Osteocyte (in vitro differentiated cells): Measurements from ENCODE around the gene DHRS7C. TPM values are rescaled to one million over a fixed set of nuclear protein-coding genes. Genes with fewer than 3 reads are reported as not detected.

Experiments used
- DNase-seq: peaks from one replicate; pipeline ENCODE4 v3.0.0; 2021; ENCODE audit warnings: mixed read lengths; ENCODE audit not compliant: unreplicated experiment; ENCODE audit errors: extremely low spot score
- H3K27ac Mint-ChIP-seq: one replicate; pipeline ENCODE4 v1.8.0; 2021; ENCODE audit warnings: mild to moderate bottlenecking, mixed read lengths; ENCODE audit not compliant: unreplicated experiment
- H3K27me3 Mint-ChIP-seq: one replicate; pipeline ENCODE4 v1.8.0; 2021; ENCODE audit warnings: mixed read lengths; ENCODE audit not compliant: unreplicated experiment
- H3K36me3 Mint-ChIP-seq: one replicate; pipeline ENCODE4 v1.8.0; 2021; ENCODE audit warnings: mixed read lengths; ENCODE audit not compliant: unreplicated experiment
- H3K4me1 Mint-ChIP-seq: one replicate; pipeline ENCODE4 v1.8.0; 2021; ENCODE audit warnings: mixed read lengths; ENCODE audit not compliant: unreplicated experiment
- H3K4me3 Mint-ChIP-seq: one replicate; pipeline ENCODE4 v1.8.0; 2021; ENCODE audit warnings: mild to moderate bottlenecking, moderate library complexity, mixed read lengths; ENCODE audit not compliant: unreplicated experiment
- H3K9me3 Mint-ChIP-seq: one replicate; pipeline ENCODE4 v1.8.0; 2021; ENCODE audit warnings: mixed read lengths; ENCODE audit not compliant: unreplicated experiment
- total RNA-seq: library from RNA; stranded (reverse); gene quantifications from 2 replicates; pipeline ENCODE4 v1.2.1, GENCODE V29; 2021
- TF ChIP-seq, protein P1 (sequence below): fragments of 200-600 bp; sonication (generic); IDR thresholded peaks from 2 replicates; pipeline ENCODE4 v1.5.0; 2021; ENCODE audit warnings: antibody characterized with exemption, mild to moderate bottlenecking, moderate library complexity

Gene DHRS7C
- total RNA-seq, 1 donor from 2014 or later = not detected

DNA sequence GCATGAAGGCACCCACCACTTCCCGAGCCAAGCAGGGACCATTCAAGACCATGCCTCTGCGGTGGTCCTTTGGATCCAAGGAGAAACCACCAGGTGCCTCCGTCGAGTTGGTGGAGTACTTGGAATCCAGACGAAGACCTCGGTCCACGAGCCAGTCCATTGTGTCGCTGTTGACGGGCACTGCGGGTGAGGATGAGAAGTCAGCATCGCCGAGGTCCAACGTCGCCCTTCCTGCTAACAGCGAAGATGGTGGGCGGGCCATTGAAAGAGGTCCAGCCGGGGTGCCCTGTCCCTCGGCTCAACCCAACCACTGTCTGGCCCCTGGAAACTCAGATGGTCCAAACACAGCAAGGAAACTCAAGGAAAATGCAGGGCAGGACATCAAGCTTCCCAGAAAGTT lies 63.4 kb downstream of the DHRS7C start:
- Mint-ChIP-seq H3K36me3 (peaks cover 2% of the 10 kb centered on the region), H3K27ac (no peak overlapping the region), H3K27me3 (no peaks in the 10 kb centered on the region), H3K4me3 (no peak overlapping the region), H3K9me3 (no peaks in the 10 kb centered on the region), H3K4me1 (peaks cover 15% of the 10 kb centered on the region)
- TF ChIP-seq, protein P1, sequence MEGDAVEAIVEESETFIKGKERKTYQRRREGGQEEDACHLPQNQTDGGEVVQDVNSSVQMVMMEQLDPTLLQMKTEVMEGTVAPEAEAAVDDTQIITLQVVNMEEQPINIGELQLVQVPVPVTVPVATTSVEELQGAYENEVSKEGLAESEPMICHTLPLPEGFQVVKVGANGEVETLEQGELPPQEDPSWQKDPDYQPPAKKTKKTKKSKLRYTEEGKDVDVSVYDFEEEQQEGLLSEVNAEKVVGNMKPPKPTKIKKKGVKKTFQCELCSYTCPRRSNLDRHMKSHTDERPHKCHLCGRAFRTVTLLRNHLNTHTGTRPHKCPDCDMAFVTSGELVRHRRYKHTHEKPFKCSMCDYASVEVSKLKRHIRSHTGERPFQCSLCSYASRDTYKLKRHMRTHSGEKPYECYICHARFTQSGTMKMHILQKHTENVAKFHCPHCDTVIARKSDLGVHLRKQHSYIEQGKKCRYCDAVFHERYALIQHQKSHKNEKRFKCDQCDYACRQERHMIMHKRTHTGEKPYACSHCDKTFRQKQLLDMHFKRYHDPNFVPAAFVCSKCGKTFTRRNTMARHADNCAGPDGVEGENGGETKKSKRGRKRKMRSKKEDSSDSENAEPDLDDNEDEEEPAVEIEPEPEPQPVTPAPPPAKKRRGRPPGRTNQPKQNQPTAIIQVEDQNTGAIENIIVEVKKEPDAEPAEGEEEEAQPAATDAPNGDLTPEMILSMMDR = no peak
- peak; percentile 82 for DNase-seq

DNA sequence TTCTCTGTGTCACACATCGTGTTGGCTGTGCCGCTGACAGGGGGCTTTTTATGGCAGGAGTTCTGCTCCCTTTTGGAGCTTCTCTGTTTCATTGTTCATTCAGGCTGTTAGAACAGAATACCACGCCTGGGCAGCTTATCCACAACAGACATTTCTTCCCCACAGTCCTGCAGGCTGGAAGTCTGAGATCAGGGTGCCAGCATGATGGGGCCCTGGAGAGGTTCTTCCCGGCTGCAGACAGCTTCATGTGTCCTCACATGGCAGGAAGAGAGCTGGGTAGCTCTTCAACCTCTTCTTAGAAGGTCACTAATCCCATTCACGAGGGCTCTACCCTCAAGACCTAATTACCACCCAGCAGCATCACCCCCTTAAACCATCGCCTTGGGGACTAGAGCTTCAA lies 65.1 kb downstream of the DHRS7C start:
- no peak overlapping the region for H3K27ac Mint-ChIP-seq
- no peak overlapping the region for H3K4me3 Mint-ChIP-seq

DNA sequence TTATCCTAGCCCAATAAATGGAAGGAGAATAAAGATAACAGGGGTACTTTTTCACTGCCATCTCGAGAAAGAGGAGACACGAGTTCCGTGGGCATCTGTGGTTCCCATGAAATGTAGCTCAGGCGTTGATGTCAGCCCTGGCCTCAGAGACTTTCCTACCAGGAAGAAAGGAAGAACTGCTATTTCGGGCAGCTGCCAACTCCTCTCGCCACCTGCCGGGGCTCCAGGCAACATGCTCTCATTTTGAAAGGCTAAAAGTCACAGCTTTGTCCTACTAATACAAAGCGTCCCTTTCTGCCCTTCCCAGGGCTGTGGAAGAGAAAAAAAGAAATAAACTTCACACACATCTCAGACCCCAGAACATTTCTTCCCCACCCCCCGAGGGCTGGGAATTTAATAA lies 65.8 kb downstream of the DHRS7C start:
- H3K4me1 Mint-ChIP-seq = peaks cover 15% of the 10 kb centered on the region
- TF ChIP-seq, protein P1 = peak; percentile 52
- no peak overlapping the region for H3K4me3 Mint-ChIP-seq
- no peaks in the 10 kb centered on the region for H3K27me3 Mint-ChIP-seq
- H3K36me3 Mint-ChIP-seq = no peaks in the 10 kb centered on the region
- DNase-seq = no peak
- no peak overlapping the region for H3K27ac Mint-ChIP-seq
- H3K9me3 Mint-ChIP-seq = no peaks in the 10 kb centered on the region

More for the DNA sequence above, 65.1 kb downstream of the DHRS7C start:
- H3K4me1 Mint-ChIP-seq = peaks cover 15% of the 10 kb centered on the region
- H3K27me3 Mint-ChIP-seq = no peaks in the 10 kb centered on the region
- H3K9me3 Mint-ChIP-seq = no peaks in the 10 kb centered on the region
- no peak for DNase-seq
- H3K36me3 Mint-ChIP-seq = peaks cover 2% of the 10 kb centered on the region
- TF ChIP-seq, protein P1 = no peak

Other genes starting within 250 kb of the DHRS7C start
- 61.6 and 65.7 TPM in 2 replicates for gene STX8, start 215.8 kb downstream of the DHRS7C start, total RNA-seq
- not detected in 2 replicates for gene CFAP52, start 214.9 kb downstream of the DHRS7C start, total RNA-seq
- 3.8 TPM in 2 replicates for gene USP43, start 146.1 kb downstream of the DHRS7C start, total RNA-seq
- not detected in 2 replicates for gene GSG1L2, start 30.5 kb upstream of the DHRS7C start, total RNA-seq
- 2.0 and 3.2 TPM in 2 replicates for gene GLP2R, start 34.3 kb upstream of the DHRS7C start, total RNA-seq
- 0.34 TPM in 1 of 2 replicates, not detected in the other for gene RCVRN, start 113.7 kb upstream of the DHRS7C start, total RNA-seq